Measurements from ENCODE around the gene NEK10.

DNA sequence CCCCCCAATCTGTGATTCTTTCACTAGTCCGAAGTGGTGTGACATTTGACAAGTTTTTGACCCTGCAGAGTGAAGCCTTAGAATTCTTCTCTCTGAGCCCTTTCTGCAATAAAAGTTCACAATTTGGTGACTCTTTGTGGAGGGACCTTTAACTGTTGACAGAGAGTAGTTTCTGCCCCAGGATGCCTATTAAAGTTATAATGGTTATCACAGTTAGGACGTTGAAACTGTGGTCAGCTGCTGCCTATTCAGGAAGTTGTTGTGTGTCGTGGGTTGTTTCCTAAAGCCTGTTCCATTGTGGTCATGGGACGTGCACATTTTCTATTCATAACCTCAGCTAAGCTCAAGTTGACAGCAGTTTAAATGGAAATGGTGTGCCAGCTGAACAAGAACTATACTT is 274.5 kb downstream of the NEK10 start:
- no peak for TF ChIP-seq ZFX (IDR thresholded peaks at IDR 0.05)
- TF ChIP-seq, protein P1, sequence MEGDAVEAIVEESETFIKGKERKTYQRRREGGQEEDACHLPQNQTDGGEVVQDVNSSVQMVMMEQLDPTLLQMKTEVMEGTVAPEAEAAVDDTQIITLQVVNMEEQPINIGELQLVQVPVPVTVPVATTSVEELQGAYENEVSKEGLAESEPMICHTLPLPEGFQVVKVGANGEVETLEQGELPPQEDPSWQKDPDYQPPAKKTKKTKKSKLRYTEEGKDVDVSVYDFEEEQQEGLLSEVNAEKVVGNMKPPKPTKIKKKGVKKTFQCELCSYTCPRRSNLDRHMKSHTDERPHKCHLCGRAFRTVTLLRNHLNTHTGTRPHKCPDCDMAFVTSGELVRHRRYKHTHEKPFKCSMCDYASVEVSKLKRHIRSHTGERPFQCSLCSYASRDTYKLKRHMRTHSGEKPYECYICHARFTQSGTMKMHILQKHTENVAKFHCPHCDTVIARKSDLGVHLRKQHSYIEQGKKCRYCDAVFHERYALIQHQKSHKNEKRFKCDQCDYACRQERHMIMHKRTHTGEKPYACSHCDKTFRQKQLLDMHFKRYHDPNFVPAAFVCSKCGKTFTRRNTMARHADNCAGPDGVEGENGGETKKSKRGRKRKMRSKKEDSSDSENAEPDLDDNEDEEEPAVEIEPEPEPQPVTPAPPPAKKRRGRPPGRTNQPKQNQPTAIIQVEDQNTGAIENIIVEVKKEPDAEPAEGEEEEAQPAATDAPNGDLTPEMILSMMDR (conservative IDR thresholded peaks at IDR 0.05), result no peak

Data from C4-2B (cell line).